Epithelial cell of esophagus (primary cell): Measurements from ENCODE around the gene FAM78A.

Source experiments
- DNase-seq: peaks from one replicate; pipeline ENCODE4 v3.0.0; 2010; ENCODE audit warnings: low read depth
- H3K4me3 ChIP-seq: 2 replicates; pipeline ENCODE4 v1.5.1; 2011; ENCODE audit warnings: mild to moderate bottlenecking, low read length, control low read depth
- TF ChIP-seq, protein P1 (sequence below): IDR thresholded peaks from 2 replicates; pipeline ENCODE4 v1.5.1; 2011; ENCODE audit warnings: low read depth, mild to moderate bottlenecking, low read length, control low read depth, inconsistent platforms; ENCODE audit not compliant: insufficient read depth; ENCODE audit errors: missing control alignments

Gene FAM78A

DNA sequence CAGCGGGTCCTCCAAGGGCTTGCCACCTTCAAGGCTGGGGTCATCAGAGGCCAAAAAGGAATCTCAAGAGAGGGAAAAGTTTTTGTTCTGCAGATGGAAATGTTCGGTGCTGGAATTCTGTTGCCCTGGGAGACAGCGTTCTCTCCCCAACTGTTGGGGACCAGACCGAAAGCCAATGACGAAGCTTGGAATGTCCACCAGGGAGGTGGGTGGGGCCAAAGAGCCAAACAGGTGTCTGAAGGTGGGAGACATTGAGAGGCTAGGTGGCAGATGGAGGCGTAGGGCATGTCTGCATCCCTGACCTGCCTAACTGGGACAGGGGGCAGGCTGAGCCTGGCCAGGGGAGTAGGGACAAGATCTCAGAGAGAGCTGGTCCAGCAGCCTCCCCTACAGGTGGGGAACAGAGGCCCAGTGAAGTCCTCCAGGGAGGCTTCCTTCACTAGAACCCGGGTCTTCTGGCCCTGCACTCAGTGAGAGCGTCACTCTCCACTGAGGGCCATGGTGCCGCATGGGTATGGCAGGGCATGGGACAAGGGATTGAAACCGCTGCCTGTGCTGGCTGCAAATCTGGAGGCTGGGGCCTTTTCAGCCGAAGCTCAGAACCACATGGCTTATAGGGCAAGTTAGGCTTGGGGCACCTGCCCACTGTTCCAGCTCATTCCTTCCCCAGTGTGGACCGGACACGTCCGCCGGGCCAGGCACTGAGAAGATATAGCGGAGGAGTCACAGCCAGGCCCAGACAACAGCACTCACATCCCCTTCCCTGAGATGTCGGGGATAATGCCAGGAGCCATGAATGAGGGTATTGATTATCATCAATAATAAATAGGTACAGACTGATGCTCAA lies 5.0 kb upstream of the FAM78A start:
- no peak for DNase-seq
- no peak overlapping the region for H3K4me3 ChIP-seq
- TF ChIP-seq, protein P1, sequence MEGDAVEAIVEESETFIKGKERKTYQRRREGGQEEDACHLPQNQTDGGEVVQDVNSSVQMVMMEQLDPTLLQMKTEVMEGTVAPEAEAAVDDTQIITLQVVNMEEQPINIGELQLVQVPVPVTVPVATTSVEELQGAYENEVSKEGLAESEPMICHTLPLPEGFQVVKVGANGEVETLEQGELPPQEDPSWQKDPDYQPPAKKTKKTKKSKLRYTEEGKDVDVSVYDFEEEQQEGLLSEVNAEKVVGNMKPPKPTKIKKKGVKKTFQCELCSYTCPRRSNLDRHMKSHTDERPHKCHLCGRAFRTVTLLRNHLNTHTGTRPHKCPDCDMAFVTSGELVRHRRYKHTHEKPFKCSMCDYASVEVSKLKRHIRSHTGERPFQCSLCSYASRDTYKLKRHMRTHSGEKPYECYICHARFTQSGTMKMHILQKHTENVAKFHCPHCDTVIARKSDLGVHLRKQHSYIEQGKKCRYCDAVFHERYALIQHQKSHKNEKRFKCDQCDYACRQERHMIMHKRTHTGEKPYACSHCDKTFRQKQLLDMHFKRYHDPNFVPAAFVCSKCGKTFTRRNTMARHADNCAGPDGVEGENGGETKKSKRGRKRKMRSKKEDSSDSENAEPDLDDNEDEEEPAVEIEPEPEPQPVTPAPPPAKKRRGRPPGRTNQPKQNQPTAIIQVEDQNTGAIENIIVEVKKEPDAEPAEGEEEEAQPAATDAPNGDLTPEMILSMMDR, result no peak

DNA sequence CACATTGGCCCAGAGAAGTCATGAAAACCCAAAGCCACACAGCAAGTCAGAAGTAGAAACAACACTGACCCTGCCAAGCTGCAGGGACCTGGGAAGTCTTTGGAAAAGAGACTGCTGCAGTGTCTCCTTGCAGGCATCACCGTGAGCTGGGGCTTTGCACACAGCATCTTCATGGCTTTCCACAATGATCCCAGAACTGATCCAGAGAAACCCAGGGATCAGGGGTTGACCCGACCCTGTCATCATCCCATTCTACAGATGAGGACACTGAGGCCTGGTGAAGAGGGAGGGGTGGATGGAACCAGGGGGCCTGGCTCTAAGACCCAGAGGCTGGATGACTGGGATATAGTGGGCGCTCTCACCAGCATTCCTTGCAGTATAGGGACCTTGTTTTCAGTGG lies 4.3 kb upstream of the FAM78A start:
- TF ChIP-seq, protein P1, result no peak
- DNase-seq, result no peak
- no peak overlapping the region for H3K4me3 ChIP-seq

DNA sequence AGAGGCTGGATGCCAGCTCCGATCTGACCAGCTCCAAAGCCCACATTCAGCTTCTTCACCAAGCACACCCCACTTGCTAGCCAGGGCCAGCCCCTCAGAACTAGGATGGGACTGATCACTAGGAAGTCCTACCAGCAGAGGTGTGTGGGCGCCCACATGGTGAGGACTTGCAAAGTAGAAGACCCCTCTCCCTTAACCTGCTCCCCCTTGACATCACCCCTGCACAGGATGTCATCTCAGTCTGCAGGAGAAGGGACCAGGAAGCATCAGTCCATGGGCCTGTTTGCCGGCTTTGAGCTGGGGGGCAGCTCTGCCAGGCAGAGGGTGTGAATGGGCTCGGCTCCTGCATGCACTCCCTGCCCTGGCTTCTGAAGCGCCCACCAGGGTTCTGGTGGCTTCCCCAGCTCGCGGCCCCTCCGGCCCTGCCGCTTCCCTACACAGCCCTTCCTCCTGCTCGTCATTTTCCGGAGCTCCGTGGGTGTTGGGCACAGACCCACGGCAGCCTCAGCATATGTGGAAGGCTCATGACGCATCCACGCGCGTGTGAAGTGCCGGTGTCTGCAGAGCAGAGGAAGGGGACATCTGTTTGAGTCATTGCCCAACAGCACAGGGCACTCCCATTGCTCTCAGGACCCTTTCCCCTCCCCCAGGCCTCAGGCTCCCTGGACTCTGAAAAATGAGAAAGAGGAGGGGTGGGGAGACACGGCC lies 3.7 kb upstream of the FAM78A start:
- no peak for DNase-seq
- H3K4me3 ChIP-seq, result no peak overlapping the region
- TF ChIP-seq, protein P1, result no peak

DNA sequence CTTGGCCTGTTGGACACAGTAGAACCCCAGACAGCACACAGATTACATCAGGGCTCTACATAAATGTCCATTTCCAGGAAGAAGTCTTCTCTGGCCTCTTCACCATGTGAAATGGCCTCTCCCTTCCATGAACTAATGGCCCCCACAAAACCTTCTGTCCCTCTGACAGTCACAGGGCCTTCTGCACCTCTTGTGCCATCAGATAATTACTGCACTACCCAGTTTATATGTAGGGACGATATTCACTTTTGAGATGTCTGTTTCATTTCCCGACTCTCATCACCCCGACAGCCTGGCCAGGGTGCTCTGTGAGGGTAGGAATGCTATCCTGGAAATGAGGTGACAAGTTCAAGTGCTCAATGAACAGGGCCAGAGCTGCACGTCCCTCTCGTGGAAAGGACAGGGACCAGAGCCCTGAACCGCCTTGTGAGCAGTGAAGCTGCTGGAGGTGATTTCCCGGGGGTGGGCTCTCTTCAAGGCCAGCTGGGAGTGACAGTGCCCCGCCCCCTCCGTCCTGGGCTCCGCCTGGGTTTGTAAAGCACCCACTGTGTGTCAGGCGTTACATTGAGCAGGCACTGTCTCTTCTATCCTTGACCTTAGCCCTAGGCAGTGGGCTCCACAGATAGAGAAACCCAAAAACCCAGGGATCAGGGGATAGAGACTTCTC lies 3.0 kb upstream of the FAM78A start:
- no peak overlapping the region for H3K4me3 ChIP-seq
- no peak for DNase-seq
- TF ChIP-seq, protein P1, result no peak

DNA sequence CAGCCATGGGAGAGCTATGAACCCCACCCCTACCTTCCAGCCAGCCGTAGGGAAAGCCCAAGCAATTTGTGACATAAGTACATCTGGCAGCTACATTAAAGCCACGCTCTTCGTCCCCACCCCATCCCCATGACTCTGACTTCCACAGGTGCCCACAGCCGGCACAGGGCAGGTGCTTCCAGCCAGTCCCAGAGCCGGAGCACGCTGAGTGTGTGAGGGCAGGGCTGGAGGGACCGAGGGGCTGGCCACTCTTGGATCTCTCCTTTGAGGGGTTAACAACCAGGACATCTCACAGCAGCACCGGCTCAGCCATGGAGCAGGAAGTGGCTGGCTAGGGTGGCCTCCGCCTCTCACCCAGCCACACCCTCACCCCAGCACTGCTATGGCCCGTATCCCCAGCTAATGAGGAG lies 2.4 kb upstream of the FAM78A start:
- TF ChIP-seq, protein P1, result no peak
- H3K4me3 ChIP-seq, result no peak overlapping the region
- DNase-seq, result no peak

DNA sequence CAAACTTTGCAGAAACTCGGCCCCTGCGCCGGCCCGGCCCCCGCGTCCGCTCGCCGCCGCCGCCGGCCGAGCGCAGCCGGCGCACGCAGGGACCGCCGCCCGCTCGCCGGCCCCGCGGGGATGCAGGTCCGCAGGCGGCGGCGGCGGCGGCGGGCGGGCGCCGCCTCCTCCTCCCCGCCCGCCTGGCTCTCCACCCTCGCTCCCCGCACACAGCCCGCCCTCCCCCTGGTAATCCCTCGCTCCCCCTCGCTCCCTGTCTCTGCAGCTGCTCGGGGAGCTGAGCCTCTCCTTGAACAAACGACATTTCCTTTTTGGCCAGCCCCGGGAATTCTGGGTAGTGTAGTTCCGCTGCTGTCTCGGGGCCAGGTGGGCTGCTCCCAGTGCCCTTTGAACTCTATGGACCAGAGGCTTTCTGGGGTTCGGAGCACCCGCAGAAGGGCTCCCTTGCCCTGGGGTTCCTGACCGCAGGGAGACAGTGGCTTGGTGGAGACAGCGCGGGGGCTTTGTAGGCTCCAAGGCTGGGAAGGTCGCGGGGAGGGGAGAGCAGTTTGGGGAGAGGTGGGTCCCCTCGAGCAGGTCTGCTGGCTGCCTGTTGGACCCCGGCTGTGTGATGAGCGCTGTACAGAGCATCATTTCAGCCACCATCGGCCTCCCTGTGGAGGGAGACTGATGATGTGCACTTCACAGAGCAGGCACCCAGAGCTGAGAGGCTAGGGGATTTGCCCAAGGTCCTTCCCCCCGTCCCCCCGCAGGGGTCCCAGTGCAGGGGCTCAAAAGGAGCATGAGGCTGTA lies 1.8 kb upstream of the FAM78A start:
- DNase-seq, result peak; percentile 78
- H3K4me3 ChIP-seq, result peak overlapping the region; percentile 27
- TF ChIP-seq, protein P1, result no peak
